Activated CD8-positive, alpha-beta memory T cell treated with anti-CD3 and anti-CD28 coated beads for 24 hours (primary cell): ENCODE measurements around the gene TANC1.
A peak's percentile ranks its signal among the peaks of the same experiment; 100 is the strongest.
"Not testable (repeated sequence)": the region's sequence is repeated elsewhere in the genome, so short reads cannot be mapped to it uniquely, and the experiment has no call there.

ENCODE experiments used
- DNase-seq: peaks from one replicate; pipeline ENCODE4 v3.0.0-alpha.2; 2020

TANC1 gene

GRCh38 chr2:159094173-159094737 lies 125.8 kb downstream of the TANC1 start:
- DNase-seq: no peak

GRCh38 chr2:159095813-159096212 lies 127.4 kb downstream of the TANC1 start:
- no peak for DNase-seq

DNA sequence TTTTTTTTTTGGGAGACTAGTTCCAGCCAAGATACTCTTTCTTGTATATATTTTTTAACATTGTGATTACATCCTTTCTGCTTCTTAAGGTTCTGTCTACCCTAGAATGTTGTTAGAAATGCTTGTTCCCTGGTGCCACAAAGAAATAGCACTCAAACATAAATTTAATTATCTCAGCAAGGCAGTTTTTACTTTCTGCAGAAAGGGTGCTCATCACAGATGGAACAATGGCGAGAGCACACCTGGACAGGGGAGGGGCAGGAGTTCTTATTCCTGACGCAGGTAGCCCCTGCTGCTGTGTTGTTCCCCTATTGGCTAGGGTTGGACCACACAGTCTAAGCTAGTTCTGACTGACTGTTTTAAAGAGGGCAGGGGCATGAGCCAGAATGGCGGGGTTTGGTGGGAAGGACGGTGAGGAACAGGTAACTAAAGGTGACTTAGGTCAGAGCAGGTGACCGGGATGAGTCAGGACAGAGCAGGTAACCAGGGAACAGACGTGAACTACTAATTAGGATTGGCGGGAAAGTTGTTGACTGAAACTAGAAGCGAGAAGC lies 127.9 kb downstream of the TANC1 start:
- DNase-seq: not testable (repeated sequence)

- DNase-seq: no peak
Observed at GRCh38 chr2:159096901-159097300, 128.5 kb downstream of the TANC1 start.

- no peak for DNase-seq
Observed at GRCh38 chr2:159098361-159098760, 129.9 kb downstream of the TANC1 start.

GRCh38 chr2:159098921-159099411 lies 130.5 kb downstream of the TANC1 start:
- no peak for DNase-seq

GRCh38 chr2:159101755-159102489 lies 133.5 kb downstream of the TANC1 start:
- DNase-seq: no peak

GRCh38 chr2:159103411-159103810 lies 135.0 kb downstream of the TANC1 start:
- no peak for DNase-seq

DNA sequence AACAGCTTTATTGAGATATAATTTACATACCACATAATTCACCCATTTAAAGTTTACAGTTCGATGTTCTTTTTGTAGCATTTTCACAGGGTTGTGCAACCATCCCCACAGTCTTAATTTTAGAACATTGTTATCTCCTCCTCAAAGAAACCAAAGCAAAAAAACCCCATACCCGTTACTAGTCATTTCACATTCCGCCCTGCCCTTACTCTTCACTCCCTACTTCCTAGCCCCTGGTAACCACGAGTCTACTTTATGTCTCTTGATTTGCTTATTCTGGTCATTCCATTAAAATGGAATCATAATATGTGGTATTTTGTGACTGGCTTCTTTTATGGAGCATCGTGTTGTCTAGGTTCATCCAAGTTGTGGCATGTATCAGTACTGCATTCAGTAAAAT lies 137.7 kb downstream of the TANC1 start:
- no peak for DNase-seq

GRCh38 chr2:159108181-159108893 lies 139.9 kb downstream of the TANC1 start:
- no peak for DNase-seq

GRCh38 chr2:159109517-159109916 lies 141.1 kb downstream of the TANC1 start:
- DNase-seq: no peak

GRCh38 chr2:159110784-159111183 lies 142.3 kb downstream of the TANC1 start:
- no peak for DNase-seq

DNA sequence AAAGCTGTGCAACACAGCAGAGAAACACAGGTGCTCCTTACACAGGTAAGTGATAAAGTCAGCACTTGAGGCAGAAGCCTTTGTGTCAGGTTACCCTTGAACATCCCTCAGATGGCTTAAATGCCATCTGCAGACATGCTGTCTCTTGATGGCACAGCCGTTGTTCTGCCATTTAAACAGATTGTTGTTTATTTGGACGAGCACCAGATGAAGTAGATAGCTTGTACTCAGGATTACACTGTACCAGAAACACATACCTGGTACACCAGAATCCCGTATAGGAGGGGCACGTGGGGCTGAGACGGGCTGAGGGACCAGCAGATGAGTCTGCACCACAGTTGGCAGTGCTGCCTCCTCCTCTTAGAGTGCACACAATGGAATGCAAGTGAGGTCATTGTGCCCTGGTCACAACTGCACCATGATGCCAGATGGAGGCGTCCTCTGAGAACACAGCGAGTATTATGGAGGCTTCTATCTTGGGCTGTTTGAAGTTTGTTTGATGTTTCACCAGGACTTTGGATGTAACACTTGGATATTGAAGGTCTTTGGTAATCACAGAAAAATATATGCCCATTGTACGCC lies 143.0 kb downstream of the TANC1 start:
- DNase-seq: no peak

DNA sequence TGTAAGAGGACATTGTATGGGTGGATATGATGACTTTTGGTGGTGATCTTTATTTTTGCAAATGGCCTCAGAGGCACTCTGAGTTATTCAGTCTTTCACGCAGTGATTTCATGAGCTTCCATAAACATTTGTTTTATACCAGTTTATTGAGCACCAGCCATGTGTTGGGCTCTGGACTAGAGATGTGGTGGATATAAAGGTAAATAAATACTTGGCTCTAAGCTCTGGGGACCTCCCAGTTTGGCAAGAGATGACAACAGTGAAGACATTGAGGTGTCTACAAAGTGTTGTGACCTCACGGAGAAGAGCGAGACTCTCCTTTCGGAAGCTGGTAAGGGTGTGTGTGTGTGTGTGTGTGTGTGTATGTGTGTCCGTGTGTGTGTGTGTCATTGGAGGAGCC lies 146.4 kb downstream of the TANC1 start:
- no peak for DNase-seq

GRCh38 chr2:159116922-159117321 lies 148.5 kb downstream of the TANC1 start:
- no peak for DNase-seq

DNA sequence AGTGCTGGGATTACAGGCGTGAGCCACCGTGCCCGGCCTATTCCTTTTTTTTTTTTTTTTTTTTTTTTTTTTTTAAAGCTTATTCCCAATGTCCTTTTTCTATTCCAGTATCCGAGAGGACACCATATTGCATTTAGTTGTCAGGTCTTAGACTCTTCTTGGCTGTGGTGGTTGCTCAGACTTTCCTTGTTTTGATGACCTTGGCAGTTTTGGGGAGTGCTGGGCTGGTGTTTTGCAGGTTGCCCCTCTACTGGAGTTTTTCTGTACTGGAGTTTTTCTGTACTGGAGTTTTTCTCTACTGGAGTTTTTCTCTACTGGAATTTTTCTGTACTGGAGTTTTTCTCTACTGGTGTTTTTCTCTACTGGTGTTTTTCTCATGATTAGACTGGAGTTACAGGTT lies 149.2 kb downstream of the TANC1 start:
- DNase-seq: no peak

- peak; percentile 92 for DNase-seq
Observed at GRCh38 chr2:159118115-159118858, 149.8 kb downstream of the TANC1 start.

DNA sequence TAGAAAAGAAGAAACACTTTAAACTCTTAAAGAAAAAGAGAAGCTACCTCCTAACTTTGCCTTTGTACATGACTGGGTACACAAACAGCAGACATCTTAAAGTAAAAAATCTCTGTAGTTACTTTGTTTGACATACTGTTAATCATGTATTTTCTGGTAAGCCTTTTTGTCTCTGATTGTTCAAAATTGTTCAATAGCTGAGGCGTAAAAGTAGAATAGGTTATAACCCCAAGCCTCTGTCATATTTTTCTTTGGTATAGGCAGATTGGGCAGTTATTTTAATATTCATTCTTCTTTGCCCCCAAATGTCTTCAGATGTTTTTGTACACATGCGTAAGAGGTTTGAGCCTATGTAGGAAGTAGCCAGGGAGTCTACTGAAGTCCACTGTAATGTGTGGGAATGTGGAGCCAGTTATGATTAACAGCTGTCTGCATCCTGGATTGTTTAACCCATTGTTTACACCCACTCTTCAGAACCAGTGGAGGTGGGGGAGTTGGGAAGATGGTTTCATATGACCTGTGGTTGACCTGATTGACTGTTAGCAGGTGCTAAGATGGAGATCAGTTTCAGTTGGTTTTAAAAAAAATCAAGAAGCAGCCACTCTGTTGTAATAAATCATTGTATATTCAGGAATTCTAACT lies 150.5 kb downstream of the TANC1 start:
- no peak for DNase-seq

DNA sequence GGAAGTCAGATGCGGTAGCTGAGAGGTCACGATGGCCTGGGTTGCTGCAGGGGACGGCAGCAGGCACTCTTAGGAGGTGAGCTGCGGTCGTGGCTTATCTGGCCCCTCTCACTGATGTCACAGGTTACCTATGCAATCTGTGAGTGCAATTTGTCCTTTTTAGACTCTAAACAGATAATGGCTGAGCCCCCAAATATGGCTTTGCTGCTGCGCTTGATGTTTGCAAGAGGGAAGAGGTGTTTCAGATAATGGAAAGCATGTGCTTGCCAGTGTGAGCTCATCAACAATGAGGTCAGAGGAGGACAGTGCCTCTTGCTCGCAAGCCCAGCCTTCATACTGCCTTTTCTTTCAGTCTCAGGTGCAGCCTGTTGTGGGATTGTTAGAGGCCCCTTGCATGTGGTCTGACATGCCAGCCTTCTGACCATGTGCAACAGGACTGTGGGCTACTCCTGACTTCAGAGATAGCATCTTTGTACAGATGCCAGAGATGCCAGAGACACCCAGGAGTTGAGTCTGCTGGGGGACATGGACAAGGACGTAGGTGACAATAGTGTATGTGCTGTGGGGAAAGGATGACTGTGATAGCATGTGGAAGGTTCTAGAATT lies 151.3 kb downstream of the TANC1 start:
- no peak for DNase-seq

DNA sequence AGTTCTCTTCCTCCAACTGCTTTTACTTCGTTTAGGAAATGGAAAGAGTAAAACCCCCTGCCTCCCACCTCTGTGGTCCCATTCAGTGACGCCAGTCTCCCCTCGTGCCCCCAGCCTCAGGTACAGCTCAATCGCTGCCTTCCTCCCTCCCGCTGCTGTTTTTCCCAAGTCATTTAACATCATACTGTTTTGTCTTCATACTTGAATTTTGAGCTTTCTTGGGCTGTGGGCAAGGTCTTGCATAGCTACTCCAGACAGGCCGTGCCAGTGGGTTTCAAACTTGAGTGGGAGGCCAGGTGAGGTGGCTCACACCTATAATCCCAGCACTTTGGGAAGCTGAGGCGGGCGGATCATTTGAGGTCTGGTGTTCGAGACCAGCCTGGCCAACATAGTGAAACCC lies 155.3 kb downstream of the TANC1 start:
- DNase-seq: no peak

DNA sequence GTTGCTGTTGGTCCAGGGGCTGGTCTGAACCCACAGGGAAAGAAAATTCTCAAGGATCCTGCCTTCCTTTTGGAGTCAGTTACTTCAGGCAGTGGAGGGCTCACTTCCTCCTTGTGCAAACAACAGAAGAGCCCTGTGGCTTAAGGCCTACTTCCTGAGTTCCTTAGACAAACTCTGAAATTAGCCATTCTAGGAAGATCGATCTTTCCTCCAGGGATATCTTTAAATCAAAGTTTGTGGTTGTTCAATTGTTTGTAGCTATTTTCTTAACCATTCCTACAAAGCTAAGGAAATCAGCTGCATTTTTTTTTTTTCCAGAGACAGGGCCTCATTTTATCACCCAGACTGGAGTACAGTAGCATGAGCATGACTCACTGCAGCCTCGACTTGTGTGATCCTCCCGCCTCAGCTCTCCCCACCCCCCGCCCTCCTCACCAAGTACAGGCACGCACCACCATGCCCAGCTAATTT lies 156.0 kb downstream of the TANC1 start:
- DNase-seq: no peak
